Astrocyte of the hippocampus (primary cell): Measurements from ENCODE around the gene CTNNA3.
"Not testable (repeated sequence)": the region's sequence is repeated elsewhere in the genome, so short reads cannot be mapped to it uniquely, and the experiment has no call there.

Experiments used
- DNase-seq: peaks from one replicate; pipeline ENCODE4 v3.0.0; 2011; ENCODE audit warnings: low read depth, low spot score

CTNNA3 gene

GRCh38 chr10:67696029-67696428 lies at the start of gene CTNNA3:
Gene CTNNA3 (minus strand): TSS chr10:67696195.
- DNase-seq: no peak

GRCh38 chr10:67735430-67735829 lies 39.4 kb upstream of the CTNNA3 start:
- no peak for DNase-seq

GRCh38 chr10:67733511-67733910 lies 37.5 kb upstream of the CTNNA3 start:
- DNase-seq: no peak

- DNase-seq: no peak
These were observed 29.6 kb upstream of the CTNNA3 start for GRCh38 chr10:67725567-67725966.

GRCh38 chr10:67723601-67724000 lies 27.6 kb upstream of the CTNNA3 start:
- no peak for DNase-seq

GRCh38 chr10:67722113-67722512 lies 26.1 kb upstream of the CTNNA3 start:
- DNase-seq: no peak

- DNase-seq: not testable (repeated sequence)
These were observed 20.5 kb upstream of the CTNNA3 start for GRCh38 chr10:67716455-67716854.

- no peak for DNase-seq
These were observed 9.9 kb upstream of the CTNNA3 start for GRCh38 chr10:67705921-67706320.

- DNase-seq: not testable (repeated sequence)
These were observed 3.7 kb upstream of the CTNNA3 start for GRCh38 chr10:67699613-67700270.

- no peak for DNase-seq
These were observed 2.2 kb upstream of the CTNNA3 start for GRCh38 chr10:67698164-67698563.

- peak; percentile 74 for DNase-seq
These were observed 1.7 kb upstream of the CTNNA3 start for GRCh38 chr10:67697724-67698131.

- DNase-seq: no peak
These were observed 684 bp upstream of the CTNNA3 start for GRCh38 chr10:67696679-67697078.

GRCh38 chr10:67695555-67695954 lies 440 bp downstream of the CTNNA3 start:
- DNase-seq: no peak

- not testable (repeated sequence) for DNase-seq
These were observed 4.1 kb downstream of the CTNNA3 start for GRCh38 chr10:67691861-67692260.

GRCh38 chr10:67690540-67690939 lies 5.5 kb downstream of the CTNNA3 start:
- DNase-seq: not testable (repeated sequence)

GRCh38 chr10:67684140-67684539 lies 11.9 kb downstream of the CTNNA3 start:
- DNase-seq: not testable (repeated sequence)

GRCh38 chr10:67678335-67678974 lies 17.5 kb downstream of the CTNNA3 start:
- no peak for DNase-seq

- no peak for DNase-seq
These were observed 19.7 kb downstream of the CTNNA3 start for GRCh38 chr10:67676208-67676825.

GRCh38 chr10:67670401-67670800 lies 25.6 kb downstream of the CTNNA3 start:
- DNase-seq: peak; percentile 54

GRCh38 chr10:67669978-67670377 lies 26.0 kb downstream of the CTNNA3 start:
- peak; percentile 54 for DNase-seq

GRCh38 chr10:67668448-67668847 lies 27.5 kb downstream of the CTNNA3 start:
- DNase-seq: no peak

GRCh38 chr10:67667035-67667425 lies 29.0 kb downstream of the CTNNA3 start:
- no peak for DNase-seq
